Activated CD8-positive, alpha-beta memory T cell treated with anti-CD3 and anti-CD28 coated beads, Interleukin-2, amount 50 U/mL, for 24 hours (primary cell): Measurements from ENCODE around the gene C5orf46.

ENCODE experiments used
- DNase-seq: peaks from one replicate; pipeline ENCODE4 v3.0.0-alpha.2; 2020; ENCODE audit errors: extremely low read depth

The C5orf46 gene

GRCh38 chr5:147859962-147860640, 46.2 kb downstream of the C5orf46 start:
- no peak for DNase-seq

- no peak for DNase-seq
These were observed 47.8 kb downstream of the C5orf46 start for GRCh38 chr5:147858565-147858964.

GRCh38 chr5:147857302-147858129, 48.8 kb downstream of the C5orf46 start:
- no peak for DNase-seq

- DNase-seq: no peak
These were observed 49.5 kb downstream of the C5orf46 start for GRCh38 chr5:147856801-147857200.

- no peak for DNase-seq
These were observed 50.6 kb downstream of the C5orf46 start for GRCh38 chr5:147855774-147856069.

GRCh38 chr5:147854894-147855773, 51.2 kb downstream of the C5orf46 start:
- no peak for DNase-seq

- DNase-seq: no peak
These were observed 52.0 kb downstream of the C5orf46 start for GRCh38 chr5:147854331-147854730.

- DNase-seq: no peak
These were observed 52.9 kb downstream of the C5orf46 start for GRCh38 chr5:147853372-147853987.

GRCh38 chr5:147852365-147852764, 54.0 kb downstream of the C5orf46 start:
- no peak for DNase-seq

- DNase-seq: no peak
These were observed 54.8 kb downstream of the C5orf46 start for GRCh38 chr5:147851578-147851977.

- DNase-seq: no peak
These were observed 57.1 kb downstream of the C5orf46 start for GRCh38 chr5:147849226-147849625.

GRCh38 chr5:147845618-147846017, 60.7 kb downstream of the C5orf46 start:
- DNase-seq: no peak

- DNase-seq: no peak
These were observed 61.5 kb downstream of the C5orf46 start for GRCh38 chr5:147844846-147845245.

GRCh38 chr5:147842869-147843268, 63.5 kb downstream of the C5orf46 start:
- DNase-seq: no peak
